NCI-H2029 (cell line): ENCODE results near the gene CTSZ.

Source experiments
- DNase-seq: peaks from one replicate; lab custom pipeline; 2025; lab: John Stamatoyannopoulos, UW

Gene CTSZ

GRCh38 chr20:59031564-59032022, 24.5 kb upstream of the CTSZ start:
- no peak for DNase-seq

- DNase-seq, result no peak
These were observed 24.0 kb upstream of the CTSZ start for GRCh38 chr20:59030911-59031563.

GRCh38 chr20:59028812-59029211, 21.8 kb upstream of the CTSZ start:
- DNase-seq, result no peak

- no peak for DNase-seq
These were observed 20.8 kb upstream of the CTSZ start for GRCh38 chr20:59027741-59028320.

GRCh38 chr20:59026904-59027740, 20.1 kb upstream of the CTSZ start:
- DNase-seq, result no peak

GRCh38 chr20:59025511-59025910, 18.5 kb upstream of the CTSZ start:
- DNase-seq, result no peak

- no peak for DNase-seq
These were observed 18.0 kb upstream of the CTSZ start for GRCh38 chr20:59025086-59025485.

- DNase-seq, result no peak
These were observed 17.1 kb upstream of the CTSZ start for GRCh38 chr20:59024111-59024530.

GRCh38 chr20:59023616-59024015, 16.6 kb upstream of the CTSZ start:
- no peak for DNase-seq

- no peak for DNase-seq
These were observed 15.7 kb upstream of the CTSZ start for GRCh38 chr20:59022754-59023153.

- DNase-seq, result no peak
These were observed 14.0 kb upstream of the CTSZ start for GRCh38 chr20:59020938-59021551.

GRCh38 chr20:59019217-59019616, 12.2 kb upstream of the CTSZ start, which contains the start of gene TUBB1:
Gene TUBB1 (plus strand): TSS chr20:59019429. CDS start chr20:59019523, 94 bp downstream.
- no peak for DNase-seq

GRCh38 chr20:59018817-59019216, 11.8 kb upstream of the CTSZ start:
- DNase-seq, result no peak

- DNase-seq, result no peak
These were observed 10.6 kb upstream of the CTSZ start for GRCh38 chr20:59017493-59018231.

GRCh38 chr20:59016795-59017492, 9.9 kb upstream of the CTSZ start:
- no peak for DNase-seq

- no peak for DNase-seq
These were observed 9.0 kb upstream of the CTSZ start for GRCh38 chr20:59015812-59016711.

GRCh38 chr20:59015411-59015810, 8.4 kb upstream of the CTSZ start:
- DNase-seq, result no peak

- DNase-seq, result no peak
These were observed 7.8 kb upstream of the CTSZ start for GRCh38 chr20:59014680-59015389.

GRCh38 chr20:59013959-59014608, 7.0 kb upstream of the CTSZ start:
- DNase-seq, result no peak
